HEK293 (cell line): ENCODE measurements around the gene ANKRD33B.

ENCODE experiments used
- CTCF ChIA-PET: fragments of 350-600 bp; formaldehyde crosslinking; extraction: SDS; loops from one replicate; lab custom pipeline; 2021; ENCODE audit warnings: antibody characterized with exemption; lab: Yijun Ruan, JAX
- POLR2A ChIA-PET: fragments of 300-600 bp; formaldehyde crosslinking; extraction: SDS; loops from one replicate; lab custom pipeline; 2020; ENCODE audit warnings: antibody characterized with exemption, inconsistent platforms; lab: Yijun Ruan, JAX
- H3K27ac ChIP-seq: fragments of 200-500 bp; sonication (Bioruptor generic); 2 replicates; pipeline ENCODE4 v1.5.1; 2014; ENCODE audit warnings: low read depth, low read length, control low read depth, inconsistent platforms; ENCODE audit errors: extremely low read depth
- H3K36me3 ChIP-seq, 2 experiments: fragments of 200-500 bp in 1 of 2; sonication (Bioruptor generic) in 1 of 2; 1 replicate in 1 of 2; 2 replicates in 1 of 2; pipeline ENCODE4 v1.5.1; 2014 to 2017; ENCODE audit warnings: inconsistent platforms in 2 of 2, low read length in 2 of 2; ENCODE audit not compliant: control insufficient read depth in 2 of 2, insufficient read depth in 1 of 2
- H3K4me1 ChIP-seq: fragments of 200-500 bp; sonication (Bioruptor generic); 2 replicates; pipeline ENCODE4 v1.5.1; 2014; ENCODE audit warnings: mild to moderate bottlenecking, low read length, inconsistent platforms; ENCODE audit not compliant: control insufficient read depth, insufficient read depth
- H3K4me3 ChIP-seq: 2 replicates; pipeline ENCODE4 v1.5.1; 2011; ENCODE audit warnings: low read depth, mild to moderate bottlenecking, control low read depth, low read length, moderate library complexity
- H3K9me3 ChIP-seq: fragments of 200-500 bp; sonication (Bioruptor generic); 2 replicates; pipeline ENCODE4 v1.5.1; 2014; ENCODE audit warnings: low read depth, low read length, inconsistent platforms; ENCODE audit not compliant: control insufficient read depth, insufficient read depth
- GLIS1 ChIP-seq: fragments of 450-650 bp; formaldehyde crosslinking; IDR thresholded peaks from 2 replicates; pipeline ENCODE4 v1.5.1; 2016; ENCODE audit warnings: missing biosample characterization, missing genetic modification characterization
- KLF9 ChIP-seq: fragments of 450-650 bp; formaldehyde crosslinking; IDR thresholded peaks from 2 replicates; pipeline ENCODE4 v1.5.1; 2016; ENCODE audit warnings: missing biosample characterization, missing genetic modification characterization, low read depth
- OVOL3 ChIP-seq: fragments of 450-650 bp; formaldehyde crosslinking; IDR thresholded peaks from 2 replicates; pipeline ENCODE4 v1.5.1; 2016; ENCODE audit warnings: missing biosample characterization, missing genetic modification characterization
- SALL2 ChIP-seq: fragments of 450-650 bp; formaldehyde crosslinking; IDR thresholded peaks from 2 replicates; pipeline ENCODE4 v1.5.0; 2017; ENCODE audit warnings: missing biosample characterization, mild to moderate bottlenecking, missing genetic modification characterization, borderline replicate concordance
- SP3 ChIP-seq: fragments of 450-650 bp; formaldehyde crosslinking; IDR thresholded peaks from 2 replicates; pipeline ENCODE4 v1.5.1; 2016; ENCODE audit warnings: missing biosample characterization, missing genetic modification characterization
- SP7 ChIP-seq: fragments of 450-650 bp; formaldehyde crosslinking; IDR thresholded peaks from 2 replicates; pipeline ENCODE4 v1.5.1; 2016; ENCODE audit warnings: missing biosample characterization, missing genetic modification characterization
- WT1 ChIP-seq: fragments of 450-650 bp; formaldehyde crosslinking; IDR thresholded peaks from 2 replicates; pipeline ENCODE4 v1.5.1; 2016; ENCODE audit warnings: missing biosample characterization, missing genetic modification characterization
- ZFHX2 ChIP-seq: fragments of 450-650 bp; formaldehyde crosslinking; conservative IDR thresholded peaks from 2 replicates; pipeline ENCODE4 v1.5.1; 2016; ENCODE audit warnings: missing biosample characterization, missing genetic modification characterization
- ZNF10 ChIP-seq: fragments of 450-650 bp; formaldehyde crosslinking; IDR thresholded peaks from 2 replicates; pipeline ENCODE4 v1.5.1; 2017; ENCODE audit warnings: missing biosample characterization, missing genetic modification characterization
- ZNF121 ChIP-seq: fragments of 450-650 bp; formaldehyde crosslinking; IDR thresholded peaks from 2 replicates; pipeline ENCODE4 v1.5.1; 2016; ENCODE audit warnings: missing biosample characterization, missing genetic modification characterization
- ZNF16 ChIP-seq: fragments of 450-650 bp; formaldehyde crosslinking; IDR thresholded peaks from 2 replicates; pipeline ENCODE4 v1.5.1; 2016; ENCODE audit warnings: low read depth, missing biosample characterization, missing genetic modification characterization
- ZNF2 ChIP-seq: fragments of 450-650 bp; formaldehyde crosslinking; IDR thresholded peaks from 2 replicates; pipeline ENCODE4 v1.5.1; 2016; ENCODE audit warnings: missing biosample characterization, missing genetic modification characterization
- ZNF202 ChIP-seq: fragments of 450-650 bp; formaldehyde crosslinking; IDR thresholded peaks from 2 replicates; pipeline ENCODE4 v1.5.1; 2016; ENCODE audit warnings: missing biosample characterization, missing genetic modification characterization, borderline replicate concordance
- ZNF221 ChIP-seq: fragments of 450-650 bp; formaldehyde crosslinking; IDR thresholded peaks from 2 replicates; pipeline ENCODE4 v1.5.1; 2017; ENCODE audit warnings: missing biosample characterization, missing genetic modification characterization, borderline replicate concordance
- ZNF24 ChIP-seq: fragments of 450-650 bp; formaldehyde crosslinking; IDR thresholded peaks from 2 replicates; pipeline ENCODE4 v1.5.1; 2016; ENCODE audit warnings: missing biosample characterization, missing genetic modification characterization
- ZNF302 ChIP-seq: fragments of 450-650 bp; formaldehyde crosslinking; IDR thresholded peaks from 2 replicates; pipeline ENCODE4 v1.5.1; 2016; ENCODE audit warnings: missing biosample characterization, missing genetic modification characterization, low read depth
- ZNF324 ChIP-seq: fragments of 450-650 bp; formaldehyde crosslinking; IDR thresholded peaks from 2 replicates; pipeline ENCODE4 v1.5.1; 2016; ENCODE audit warnings: missing biosample characterization, missing genetic modification characterization
- ZNF366 ChIP-seq: fragments of 450-650 bp; formaldehyde crosslinking; conservative IDR thresholded peaks from 2 replicates; pipeline ENCODE4 v1.5.1; 2016; ENCODE audit warnings: missing biosample characterization, missing genetic modification characterization
- ZNF391 ChIP-seq: fragments of 450-650 bp; formaldehyde crosslinking; IDR thresholded peaks from 2 replicates; pipeline ENCODE4 v1.5.1; 2016; ENCODE audit warnings: low read depth, missing biosample characterization, missing genetic modification characterization, borderline replicate concordance
- ZNF488 ChIP-seq: fragments of 450-650 bp; formaldehyde crosslinking; IDR thresholded peaks from 2 replicates; pipeline ENCODE4 v1.5.1; 2016; ENCODE audit warnings: missing biosample characterization, missing genetic modification characterization
- ZNF510 ChIP-seq: fragments of 450-650 bp; formaldehyde crosslinking; IDR thresholded peaks from 2 replicates; pipeline ENCODE4 v1.5.1; 2018; ENCODE audit warnings: mild to moderate bottlenecking, missing genetic modification characterization, missing biosample characterization; ENCODE audit not compliant: insufficient replicate concordance
- ZNF555 ChIP-seq: fragments of 450-650 bp; formaldehyde crosslinking; conservative IDR thresholded peaks from 2 replicates; pipeline ENCODE4 v1.5.1; 2017; ENCODE audit warnings: missing biosample characterization, mild to moderate bottlenecking, missing genetic modification characterization, inconsistent platforms
- ZNF629 ChIP-seq: fragments of 450-650 bp; formaldehyde crosslinking; IDR thresholded peaks from 2 replicates; pipeline ENCODE4 v1.5.1; 2017; ENCODE audit warnings: missing biosample characterization, missing genetic modification characterization
- ZNF670 ChIP-seq: fragments of 450-650 bp; formaldehyde crosslinking; IDR thresholded peaks from 2 replicates; pipeline ENCODE4 v1.5.1; 2016; ENCODE audit warnings: missing biosample characterization, missing genetic modification characterization, low read depth
- ZNF785 ChIP-seq: fragments of 450-650 bp; formaldehyde crosslinking; IDR thresholded peaks from 2 replicates; pipeline ENCODE4 v1.5.1; 2016; ENCODE audit warnings: missing biosample characterization, missing genetic modification characterization
- ZSCAN5A ChIP-seq: fragments of 450-650 bp; formaldehyde crosslinking; IDR thresholded peaks from 2 replicates; pipeline ENCODE4 v1.5.1; 2016; ENCODE audit warnings: missing biosample characterization, missing genetic modification characterization
- TF ChIP-seq, protein P1 (sequence below): fragments of 450-650 bp; IDR thresholded peaks from 2 replicates; pipeline ENCODE4 v1.5.1; 2018; ENCODE audit warnings: missing biosample characterization, missing genetic modification characterization
- TF ChIP-seq, protein P2 (sequence below): fragments of 450-650 bp; formaldehyde crosslinking; IDR thresholded peaks from 2 replicates; pipeline ENCODE4 v1.5.1; 2016; ENCODE audit warnings: missing biosample characterization, missing genetic modification characterization

Gene ANKRD33B

GRCh38 chr5:10595293-10595671, 31.4 kb downstream of the ANKRD33B start (continued):
- no peak for TF ChIP-seq ZNF16 (tag by site-specific recombination)
- no peak for TF ChIP-seq ZFHX2 (tag by site-specific recombination)
- TF ChIP-seq ZNF221 (tag by site-specific recombination), result no peak
- TF ChIP-seq ZNF510 (tag by site-specific recombination), result no peak
- no peak for TF ChIP-seq ZNF202 (tag by site-specific recombination)
- no peak for TF ChIP-seq ZNF391 (tag by site-specific recombination)
- TF ChIP-seq KLF9 (tag by site-specific recombination), result no peak
- no peak for TF ChIP-seq ZNF670 (tag by site-specific recombination)
- TF ChIP-seq ZNF24 (tag by site-specific recombination), result 0 out of 2 replicates have a peak, but pooled peaks have one; percentile 15
- TF ChIP-seq ZNF302 (tag by site-specific recombination), result no peak
- peak; percentile 49; the same call in 1 of the 2 replicates for TF ChIP-seq ZNF629
- no peak for TF ChIP-seq ZNF488
- TF ChIP-seq ZNF785 (tag by site-specific recombination), result no peak
- TF ChIP-seq, protein P1, sequence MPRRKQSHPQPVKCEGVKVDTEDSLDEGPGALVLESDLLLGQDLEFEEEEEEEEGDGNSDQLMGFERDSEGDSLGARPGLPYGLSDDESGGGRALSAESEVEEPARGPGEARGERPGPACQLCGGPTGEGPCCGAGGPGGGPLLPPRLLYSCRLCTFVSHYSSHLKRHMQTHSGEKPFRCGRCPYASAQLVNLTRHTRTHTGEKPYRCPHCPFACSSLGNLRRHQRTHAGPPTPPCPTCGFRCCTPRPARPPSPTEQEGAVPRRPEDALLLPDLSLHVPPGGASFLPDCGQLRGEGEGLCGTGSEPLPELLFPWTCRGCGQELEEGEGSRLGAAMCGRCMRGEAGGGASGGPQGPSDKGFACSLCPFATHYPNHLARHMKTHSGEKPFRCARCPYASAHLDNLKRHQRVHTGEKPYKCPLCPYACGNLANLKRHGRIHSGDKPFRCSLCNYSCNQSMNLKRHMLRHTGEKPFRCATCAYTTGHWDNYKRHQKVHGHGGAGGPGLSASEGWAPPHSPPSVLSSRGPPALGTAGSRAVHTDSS (tag by site-specific recombination), result no peak
- TF ChIP-seq ZNF2 (tag by site-specific recombination), result 0 out of 2 replicates have a peak, but pooled peaks have one; percentile 38
- no peak for TF ChIP-seq ZNF10 (tag by site-specific recombination)
- TF ChIP-seq ZNF366 (tag by site-specific recombination), result no peak
- no peak for TF ChIP-seq ZSCAN5A
- no peak for TF ChIP-seq SP3 (tag by site-specific recombination)
- TF ChIP-seq GLIS1 (tag by site-specific recombination), result no peak
- no peak for TF ChIP-seq ZNF121 (tag by site-specific recombination)
- TF ChIP-seq SP7, result peak; percentile 31; the same call in 1 of the 2 replicates
- TF ChIP-seq SALL2 (tag by site-specific recombination), result no peak

DNA sequence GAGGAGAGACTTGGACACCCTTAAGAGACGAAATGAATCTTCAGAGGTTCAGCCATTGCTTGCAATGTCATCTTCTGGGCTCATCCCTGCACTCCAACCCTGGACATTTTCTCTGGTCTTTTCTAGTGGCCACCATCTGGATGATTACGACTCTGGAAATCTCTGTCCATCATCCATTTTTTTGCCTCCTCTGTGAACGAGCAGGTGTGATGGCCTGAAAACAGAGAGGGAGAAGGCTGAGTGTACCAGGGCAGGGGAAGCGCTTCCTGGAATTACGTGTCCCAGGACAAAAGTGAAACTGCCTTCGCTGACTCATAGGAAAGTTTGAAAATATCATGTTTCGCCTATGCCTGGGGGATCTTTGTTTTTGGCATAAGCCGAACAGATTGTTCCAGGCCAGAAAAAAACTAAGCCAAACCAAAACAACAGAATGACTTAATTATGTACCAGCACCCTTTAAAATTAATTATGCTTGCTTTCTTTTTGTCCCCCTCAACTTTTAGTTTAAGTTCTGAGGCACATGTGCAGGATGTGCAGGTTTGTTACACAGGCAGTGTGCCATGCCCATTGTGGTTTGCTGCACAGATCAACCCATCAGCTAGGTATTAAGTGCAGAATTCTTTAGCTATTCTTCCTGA, 31.9 kb downstream of the ANKRD33B start:
- Histone ChIP-seq H3K4me3 (no peak overlapping the region; the same call in 1 of the 2 replicates), H3K4me1 (peaks cover 29% of the 10 kb centered on the region)
- CTCF ChIA-PET, result interaction anchor here (0.6 to 1.1 kb wide), 3 partner anchors 21 to 51 kb away, joined by 3 to 7 read pairs (median 6); no protein-coding TSS in a partner anchor
- no peak; the same call in 1 of the 2 replicates for TF ChIP-seq ZNF324 (tag by site-specific recombination)
- TF ChIP-seq OVOL3 (tag by site-specific recombination), result peak; percentile 46; the same call in 1 of the 2 replicates
- TF ChIP-seq, protein P2, sequence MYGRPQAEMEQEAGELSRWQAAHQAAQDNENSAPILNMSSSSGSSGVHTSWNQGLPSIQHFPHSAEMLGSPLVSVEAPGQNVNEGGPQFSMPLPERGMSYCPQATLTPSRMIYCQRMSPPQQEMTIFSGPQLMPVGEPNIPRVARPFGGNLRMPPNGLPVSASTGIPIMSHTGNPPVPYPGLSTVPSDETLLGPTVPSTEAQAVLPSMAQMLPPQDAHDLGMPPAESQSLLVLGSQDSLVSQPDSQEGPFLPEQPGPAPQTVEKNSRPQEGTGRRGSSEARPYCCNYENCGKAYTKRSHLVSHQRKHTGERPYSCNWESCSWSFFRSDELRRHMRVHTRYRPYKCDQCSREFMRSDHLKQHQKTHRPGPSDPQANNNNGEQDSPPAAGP, result peak; percentile 65
- peak; percentile 77 for TF ChIP-seq GLIS1 (tag by site-specific recombination)
- TF ChIP-seq ZNF555 (tag by site-specific recombination), result no peak
- peak; percentile 18; the same call in 1 of the 2 replicates for TF ChIP-seq WT1

More for the DNA sequence above, 31.9 kb downstream of the ANKRD33B start:
- peak overlapping the region; percentile 75 for H3K27ac ChIP-seq
- no peaks in the 10 kb centered on the region for H3K9me3 ChIP-seq
- H3K36me3 ChIP-seq, result no peaks in the 10 kb centered on the region
- POLR2A ChIA-PET, result no interaction called here
